ENCODE measurements around the gene BABAM2. TPM values are rescaled to one million over a fixed set of nuclear protein-coding genes. Genes with fewer than 3 reads are reported as not detected.

BABAM2 gene
- total RNA-seq, 1 experiment from 2014 or later = 43.5 TPM

- no peak overlapping the region for H3K4me3 Mint-ChIP-seq (ENCODE audit: low read depth, unreplicated experiment)
- H3K9me3 Mint-ChIP-seq (ENCODE audit: low read depth, unreplicated experiment) = no peaks in the 10 kb centered on the region
- no peak for DNase-seq
- BruUV-seq (replicated peaks) = no TSS peak
- H3K4me1 Mint-ChIP-seq (ENCODE audit: low read depth, unreplicated experiment) = peaks cover 75% of the 10 kb centered on the region
- CTCF ChIA-PET = no interaction called here
- H3K27me3 Mint-ChIP-seq (ENCODE audit: unreplicated experiment) = no peaks in the 10 kb centered on the region
- intact Hi-C loops (cut with micrococcal nuclease; ENCODE audit: unreplicated experiment) = loop anchor here (5.0 kb wide), 1 partner anchor 45 kb away; no protein-coding TSS in a partner anchor
- H3K27ac Mint-ChIP-seq (ENCODE audit: unreplicated experiment) = no peak overlapping the region
- no peaks in the 10 kb centered on the region for H3K36me3 Mint-ChIP-seq (ENCODE audit: insufficient read depth, unreplicated experiment)
- TF ChIP-seq, protein P1, sequence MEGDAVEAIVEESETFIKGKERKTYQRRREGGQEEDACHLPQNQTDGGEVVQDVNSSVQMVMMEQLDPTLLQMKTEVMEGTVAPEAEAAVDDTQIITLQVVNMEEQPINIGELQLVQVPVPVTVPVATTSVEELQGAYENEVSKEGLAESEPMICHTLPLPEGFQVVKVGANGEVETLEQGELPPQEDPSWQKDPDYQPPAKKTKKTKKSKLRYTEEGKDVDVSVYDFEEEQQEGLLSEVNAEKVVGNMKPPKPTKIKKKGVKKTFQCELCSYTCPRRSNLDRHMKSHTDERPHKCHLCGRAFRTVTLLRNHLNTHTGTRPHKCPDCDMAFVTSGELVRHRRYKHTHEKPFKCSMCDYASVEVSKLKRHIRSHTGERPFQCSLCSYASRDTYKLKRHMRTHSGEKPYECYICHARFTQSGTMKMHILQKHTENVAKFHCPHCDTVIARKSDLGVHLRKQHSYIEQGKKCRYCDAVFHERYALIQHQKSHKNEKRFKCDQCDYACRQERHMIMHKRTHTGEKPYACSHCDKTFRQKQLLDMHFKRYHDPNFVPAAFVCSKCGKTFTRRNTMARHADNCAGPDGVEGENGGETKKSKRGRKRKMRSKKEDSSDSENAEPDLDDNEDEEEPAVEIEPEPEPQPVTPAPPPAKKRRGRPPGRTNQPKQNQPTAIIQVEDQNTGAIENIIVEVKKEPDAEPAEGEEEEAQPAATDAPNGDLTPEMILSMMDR (IDR thresholded peaks at IDR 0.05; ENCODE audit: unreplicated experiment) = no peak
Measured at GRCh38 chr2:28277466-28277865, 386.9 kb downstream of the BABAM2 start.

GRCh38 chr2:28279371-28279770 lies 388.8 kb downstream of the BABAM2 start:
- H3K27ac Mint-ChIP-seq (ENCODE audit: unreplicated experiment) = no peak overlapping the region
- no peaks in the 10 kb centered on the region for H3K27me3 Mint-ChIP-seq (ENCODE audit: unreplicated experiment)
- no peaks in the 10 kb centered on the region for H3K36me3 Mint-ChIP-seq (ENCODE audit: insufficient read depth, unreplicated experiment)
- H3K9me3 Mint-ChIP-seq (ENCODE audit: low read depth, unreplicated experiment) = no peaks in the 10 kb centered on the region
- intact Hi-C loops (cut with micrococcal nuclease; ENCODE audit: unreplicated experiment) = loop anchor here (5.0 kb wide), 1 partner anchor 47 kb away; no protein-coding TSS in a partner anchor
- H3K4me1 Mint-ChIP-seq (ENCODE audit: low read depth, unreplicated experiment) = peaks cover 61% of the 10 kb centered on the region
- no peak overlapping the region for H3K4me3 Mint-ChIP-seq (ENCODE audit: low read depth, unreplicated experiment)
- TF ChIP-seq, protein P1 (IDR thresholded peaks at IDR 0.05; ENCODE audit: unreplicated experiment) = no peak
- no TSS peak for BruUV-seq (replicated peaks)
- no peak for DNase-seq
- CTCF ChIA-PET = no interaction called here

DNA sequence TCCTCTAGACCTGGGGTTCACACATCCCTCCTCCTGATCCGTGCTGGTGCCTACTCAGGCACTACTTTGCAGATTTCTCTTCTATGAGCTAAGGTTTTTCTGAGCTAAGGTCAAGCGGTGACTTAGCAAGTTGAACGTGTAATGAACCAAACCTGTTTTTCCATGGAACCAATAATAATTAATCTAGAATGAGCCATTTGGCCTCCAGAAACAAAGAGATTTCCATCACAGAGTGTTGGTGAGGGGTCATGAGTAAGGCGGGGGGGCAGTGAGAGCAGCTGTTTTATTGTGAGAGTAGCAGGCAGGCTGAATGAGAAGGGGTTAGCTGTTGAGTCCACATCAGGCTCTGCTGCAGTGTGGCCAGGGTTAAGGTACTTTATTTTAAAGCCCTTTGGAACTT lies 390.1 kb downstream of the BABAM2 start:
- Mint-ChIP-seq H3K4me3 (ENCODE audit: low read depth, unreplicated experiment) (peak overlapping the region; percentile 22), H3K9me3 (ENCODE audit: low read depth, unreplicated experiment) (no peaks in the 10 kb centered on the region), H3K27ac (ENCODE audit: unreplicated experiment) (peak overlapping the region; percentile 55), H3K36me3 (ENCODE audit: insufficient read depth, unreplicated experiment) (no peaks in the 10 kb centered on the region), H3K4me1 (ENCODE audit: low read depth, unreplicated experiment) (peaks cover 48% of the 10 kb centered on the region), H3K27me3 (ENCODE audit: unreplicated experiment) (no peaks in the 10 kb centered on the region)
- CTCF ChIA-PET = interaction anchor here (0.6 to 1.0 kb wide), 6 partner anchors 9 to 479 kb away, joined by 3 to 4 read pairs (median 3); no protein-coding TSS in a partner anchor
- TF ChIP-seq, protein P1 (IDR thresholded peaks at IDR 0.05; ENCODE audit: unreplicated experiment) = no peak
- peak; percentile 57 for DNase-seq
- intact Hi-C loops (cut with micrococcal nuclease; ENCODE audit: unreplicated experiment) = loop anchor here (5.0 kb wide), 1 partner anchor 117 kb away; no protein-coding TSS in a partner anchor
- no TSS peak for BruUV-seq (replicated peaks)

DNA sequence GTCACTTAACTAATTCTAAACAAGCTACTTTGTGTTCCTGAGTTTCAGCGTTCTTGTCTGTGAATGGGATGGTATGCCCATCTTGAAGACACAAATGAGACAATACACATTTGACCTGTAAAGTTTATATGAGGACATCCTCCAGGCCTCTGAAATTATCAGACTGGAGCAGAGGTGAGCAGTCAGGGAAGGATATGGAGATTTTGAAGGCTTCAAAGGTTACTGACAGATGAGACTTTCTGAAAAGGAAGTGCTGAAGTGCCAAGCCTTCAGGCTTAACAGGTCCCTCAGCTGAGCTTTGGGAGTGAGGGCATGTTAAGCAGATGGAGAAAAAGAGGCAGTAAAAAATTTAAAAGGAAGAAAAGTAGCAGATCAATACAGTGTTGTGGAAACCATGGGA lies 391.2 kb downstream of the BABAM2 start:
- H3K4me3 Mint-ChIP-seq (ENCODE audit: low read depth, unreplicated experiment) = no peak overlapping the region
- BruUV-seq (replicated peaks) = no TSS peak
- H3K9me3 Mint-ChIP-seq (ENCODE audit: low read depth, unreplicated experiment) = no peaks in the 10 kb centered on the region
- CTCF ChIA-PET = no interaction called here
- H3K27me3 Mint-ChIP-seq (ENCODE audit: unreplicated experiment) = no peaks in the 10 kb centered on the region
- TF ChIP-seq, protein P1 (IDR thresholded peaks at IDR 0.05; ENCODE audit: unreplicated experiment) = no peak
- H3K4me1 Mint-ChIP-seq (ENCODE audit: low read depth, unreplicated experiment) = peaks cover 41% of the 10 kb centered on the region
- intact Hi-C loops (cut with micrococcal nuclease; ENCODE audit: unreplicated experiment) = loop anchor here (5.0 kb wide), 1 partner anchor 116 kb away; no protein-coding TSS in a partner anchor
- no peaks in the 10 kb centered on the region for H3K36me3 Mint-ChIP-seq (ENCODE audit: insufficient read depth, unreplicated experiment)
- H3K27ac Mint-ChIP-seq (ENCODE audit: unreplicated experiment) = peak overlapping the region; percentile 21
- DNase-seq = no peak
